ELF-1 (cell line): ENCODE measurements around the gene SYN1.

Experiments used
- DNase-seq: peaks from one replicate; pipeline ENCODE4 v3.0.0-alpha.2; 2016; ENCODE audit warnings: low read depth, low spot score

Gene SYN1

GRCh38 chrX:47597222-47597621, 22.4 kb downstream of the SYN1 start:
- DNase-seq = no peak

GRCh38 chrX:47596256-47596655, 23.4 kb downstream of the SYN1 start:
- DNase-seq = no peak

GRCh38 chrX:47595716-47596251, 23.9 kb downstream of the SYN1 start:
- DNase-seq = no peak

- DNase-seq = no peak
Measured at GRCh38 chrX:47593522-47593921, 26.1 kb downstream of the SYN1 start.

- DNase-seq = no peak
Measured at GRCh38 chrX:47590984-47591383, 28.7 kb downstream of the SYN1 start.

GRCh38 chrX:47587906-47588735, 31.5 kb downstream of the SYN1 start:
- DNase-seq = no peak

GRCh38 chrX:47587091-47587891, 32.4 kb downstream of the SYN1 start:
- no peak for DNase-seq

- no peak for DNase-seq
Measured at GRCh38 chrX:47586043-47586787, 33.4 kb downstream of the SYN1 start.

- no peak for DNase-seq
Measured at GRCh38 chrX:47585273-47585672, 34.4 kb downstream of the SYN1 start.

GRCh38 chrX:47584714-47585113, 34.9 kb downstream of the SYN1 start:
- no peak for DNase-seq

- DNase-seq = no peak
Measured at GRCh38 chrX:47583240-47583861, 36.3 kb downstream of the SYN1 start.

GRCh38 chrX:47581731-47582647, 37.7 kb downstream of the SYN1 start, which contains the start of gene TIMP1:
Gene TIMP1, plus strand, starts transcription at chrX:47582436. Its CDS starts 980 bp downstream, at chrX:47583416.
- peak; percentile 95 for DNase-seq

- no peak for DNase-seq
Measured at GRCh38 chrX:47579537-47579936, 40.1 kb downstream of the SYN1 start.

- DNase-seq = no peak
Measured at GRCh38 chrX:47578692-47579091, 41.0 kb downstream of the SYN1 start.

- no peak for DNase-seq
Measured at GRCh38 chrX:47577901-47578300, 41.8 kb downstream of the SYN1 start.

- no peak for DNase-seq
Measured at GRCh38 chrX:47577424-47577823, 42.2 kb downstream of the SYN1 start.

- DNase-seq = no peak
Measured at GRCh38 chrX:47576021-47576898, 43.4 kb downstream of the SYN1 start.

GRCh38 chrX:47574547-47575301, 44.9 kb downstream of the SYN1 start:
- DNase-seq = peak; percentile 59
